RWPE1 (cell line): ENCODE data around the gene PNO1.

Experiments
- CTCF ChIA-PET: fragments of 350-600 bp; sonication (Branson Sonifier 250); formaldehyde crosslinking; extraction: SDS; loops from one replicate; lab custom pipeline; 2021; lab: Yijun Ruan, JAX
- POLR2A ChIA-PET: fragments of 400-600 bp; formaldehyde crosslinking; extraction: SDS; loops from one replicate; lab custom pipeline; 2020; ENCODE audit warnings: antibody characterized with exemption; ENCODE audit not compliant: low non-redundant PET; lab: Yijun Ruan, JAX
- DNase-seq: peaks from one replicate; pipeline ENCODE4 v3.0.0; 2012; ENCODE audit warnings: low spot score
- H3K27ac ChIP-seq: fragments of 450-650 bp; 2 replicates; pipeline ENCODE4 v1.5.1; 2017
- TF ChIP-seq, protein P1 (sequence below): fragments of 450-650 bp; conservative IDR thresholded peaks from 2 replicates; pipeline ENCODE4 v1.5.1; 2017; ENCODE audit warnings: low read depth, mild to moderate bottlenecking

PNO1 gene

DNA sequence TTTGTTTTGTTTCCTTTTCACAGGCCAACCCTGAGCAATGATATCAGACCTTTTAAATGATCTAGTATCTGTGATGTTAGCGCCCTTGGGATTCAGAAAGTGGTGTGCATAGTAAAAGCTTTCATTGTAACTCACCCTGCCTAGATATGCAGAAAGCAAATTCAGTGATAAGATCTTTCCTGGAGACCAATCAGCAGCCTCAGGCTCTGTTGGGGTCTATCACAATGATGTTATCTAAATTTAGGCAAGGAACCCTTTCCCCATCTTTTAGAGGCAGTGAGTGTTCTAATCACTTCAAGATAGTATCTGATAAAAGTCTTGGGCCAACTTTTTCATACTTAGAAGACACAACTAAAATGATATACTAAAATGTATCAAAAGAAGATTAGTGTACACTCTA is 23.6 kb upstream of the PNO1 start:
- ChIA-PET CTCF (interaction anchor here (0.6 kb wide), 1 partner anchor 528 kb away, joined by 3 read pairs; no protein-coding TSS in a partner anchor), POLR2A (no interaction called here)
- no peak for DNase-seq
- no peak overlapping the region for H3K27ac ChIP-seq
- TF ChIP-seq, protein P1, sequence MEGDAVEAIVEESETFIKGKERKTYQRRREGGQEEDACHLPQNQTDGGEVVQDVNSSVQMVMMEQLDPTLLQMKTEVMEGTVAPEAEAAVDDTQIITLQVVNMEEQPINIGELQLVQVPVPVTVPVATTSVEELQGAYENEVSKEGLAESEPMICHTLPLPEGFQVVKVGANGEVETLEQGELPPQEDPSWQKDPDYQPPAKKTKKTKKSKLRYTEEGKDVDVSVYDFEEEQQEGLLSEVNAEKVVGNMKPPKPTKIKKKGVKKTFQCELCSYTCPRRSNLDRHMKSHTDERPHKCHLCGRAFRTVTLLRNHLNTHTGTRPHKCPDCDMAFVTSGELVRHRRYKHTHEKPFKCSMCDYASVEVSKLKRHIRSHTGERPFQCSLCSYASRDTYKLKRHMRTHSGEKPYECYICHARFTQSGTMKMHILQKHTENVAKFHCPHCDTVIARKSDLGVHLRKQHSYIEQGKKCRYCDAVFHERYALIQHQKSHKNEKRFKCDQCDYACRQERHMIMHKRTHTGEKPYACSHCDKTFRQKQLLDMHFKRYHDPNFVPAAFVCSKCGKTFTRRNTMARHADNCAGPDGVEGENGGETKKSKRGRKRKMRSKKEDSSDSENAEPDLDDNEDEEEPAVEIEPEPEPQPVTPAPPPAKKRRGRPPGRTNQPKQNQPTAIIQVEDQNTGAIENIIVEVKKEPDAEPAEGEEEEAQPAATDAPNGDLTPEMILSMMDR: no peak

- TF ChIP-seq, protein P1: no peak
- POLR2A ChIA-PET: no interaction called here
- DNase-seq: no peak
- CTCF ChIA-PET: interaction anchor here (0.5 to 1.1 kb wide), 2 partner anchors 59 to 148 kb away, joined by 3 to 4 read pairs; no protein-coding TSS in a partner anchor
- H3K27ac ChIP-seq: no peak overlapping the region
Measured at GRCh38 chr2:68134554-68134953, 23.1 kb upstream of the PNO1 start.

- POLR2A ChIA-PET: interaction anchor here (0.6 kb wide), 2 partner anchors 252 to 990 kb away, joined by 6 to 7 read pairs; no protein-coding TSS in a partner anchor
- no peak for DNase-seq
- TF ChIP-seq, protein P1: no peak
- CTCF ChIA-PET: interaction anchor here (0.5 to 1.1 kb wide), 2 partner anchors 147 to 812 kb away, joined by 3 read pairs; no protein-coding TSS in a partner anchor
- no peak overlapping the region for H3K27ac ChIP-seq
Measured at GRCh38 chr2:68135448-68136320, 22.0 kb upstream of the PNO1 start.

DNA sequence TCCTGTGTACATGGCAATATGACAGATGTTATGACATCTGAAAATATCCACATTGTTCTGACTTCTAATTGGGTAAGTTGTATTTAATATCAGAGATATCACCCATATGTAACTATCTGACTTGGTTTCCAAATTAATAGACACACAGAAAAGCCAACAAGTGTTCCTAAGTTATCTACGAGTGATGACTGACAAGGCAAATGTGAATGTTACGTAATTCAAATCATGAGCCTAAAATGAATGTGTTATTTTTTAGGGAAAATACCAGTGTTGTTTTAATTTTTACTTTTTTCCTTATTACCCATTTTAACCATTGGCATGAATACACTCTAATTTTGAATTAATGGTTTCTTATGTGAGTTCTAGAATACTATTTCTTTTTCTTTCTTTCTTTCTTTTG is 15.8 kb upstream of the PNO1 start:
- ChIA-PET CTCF (no interaction called here), POLR2A (no interaction called here)
- TF ChIP-seq, protein P1: no peak

DNA sequence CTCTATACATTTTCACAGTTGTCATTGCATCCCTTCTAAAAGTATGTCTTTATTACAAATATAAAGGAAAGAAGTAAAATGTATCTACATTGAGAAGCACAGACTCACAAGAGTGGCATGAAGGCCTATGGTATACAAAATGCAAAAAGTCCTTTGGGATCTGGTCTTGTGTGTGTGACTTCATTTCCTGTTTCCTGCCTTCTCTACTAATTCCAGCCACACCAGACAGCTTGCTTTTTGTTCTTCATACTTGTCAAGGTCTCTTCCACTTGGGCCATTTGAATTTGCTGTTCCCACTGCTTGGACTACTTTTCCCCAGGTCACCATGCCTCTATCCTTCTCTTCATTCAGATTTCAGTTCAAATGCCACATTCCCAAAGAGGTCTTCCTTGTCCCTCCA is 6.7 kb upstream of the PNO1 start:
- DNase-seq: no peak
- TF ChIP-seq, protein P1: no peak
- ChIA-PET CTCF (no interaction called here), POLR2A (no interaction called here)
- H3K27ac ChIP-seq: no peak overlapping the region

More for the DNA sequence above, 15.8 kb upstream of the PNO1 start:
- no peak for DNase-seq
- no peak overlapping the region for H3K27ac ChIP-seq

GRCh38 chr2:68152681-68153347 is 4.9 kb upstream of the PNO1 start:
- ChIA-PET POLR2A (no interaction called here), CTCF (interaction anchor here (0.6 kb wide), 1 partner anchor 15 kb away, joined by 3 read pairs; no protein-coding TSS in a partner anchor)
- TF ChIP-seq, protein P1: no peak
- no peak overlapping the region for H3K27ac ChIP-seq
- DNase-seq: no peak
